OCI-M1 (cell line): ENCODE measurements around the gene SDSL.

Experiments
- DNase-seq: peaks from one replicate; lab custom pipeline; 2025; lab: John Stamatoyannopoulos, UW

Gene SDSL

GRCh38 chr12:113480336-113480971, 58.3 kb downstream of the SDSL start:
- DNase-seq = no peak

GRCh38 chr12:113482334-113482733, 60.2 kb downstream of the SDSL start:
- DNase-seq = no peak

GRCh38 chr12:113485330-113485729, 63.1 kb downstream of the SDSL start:
- no peak for DNase-seq

GRCh38 chr12:113486722-113487121, 64.5 kb downstream of the SDSL start:
- DNase-seq = no peak
